Measurements from ENCODE around the gene FTCDNL1. TPM values are rescaled to one million over a fixed set of nuclear protein-coding genes. Genes with fewer than 3 reads are reported as not detected.

Gene FTCDNL1
- total and polyA plus RNA-seq, 3 donors from 2014 or later: 1.5 to 9.7 (median 9.7) TPM

GRCh38 chr2:199861132-199861774 lies 10.3 kb upstream of the FTCDNL1 start:
- Histone ChIP-seq H3K27ac (no peak overlapping the region), H3K4me3 (no peak overlapping the region), H3K9me3 (no peaks in the 10 kb centered on the region), H3K36me3 (ENCODE audit: low read depth, missing control alignments) (no peaks in the 10 kb centered on the region), H3K4me1 (no peaks in the 10 kb centered on the region), H3K27me3 (no peaks in the 10 kb centered on the region)
- TF ChIP-seq CTCF (IDR thresholded peaks at IDR 0.05) (peak in 2 of 3 experiments; percentile 11 to 40), POLR2A (IDR thresholded peaks at IDR 0.05) (no peak)
- no peak for DNase-seq
- intact Hi-C loops (cut with DNase I; ENCODE audit: low total_unique reads): no loop called here
- 22 to 25% methylated on average over 4 of the region's 4 CpGs for WGBS, 2 donors

GRCh38 chr2:199855812-199856211 lies 4.8 kb upstream of the FTCDNL1 start:
- Histone ChIP-seq H3K9me3 (no peaks in the 10 kb centered on the region), H3K4me3 (no peak overlapping the region), H3K27me3 (no peaks in the 10 kb centered on the region), H3K27ac (no peak overlapping the region), H3K4me1 (no peaks in the 10 kb centered on the region), H3K36me3 (ENCODE audit: low read depth, missing control alignments) (no peaks in the 10 kb centered on the region)
- 61 to 72% methylated on average over 4 of the region's 4 CpGs for WGBS, 2 donors
- DNase-seq: no peak
- intact Hi-C loops (cut with DNase I; ENCODE audit: low total_unique reads): no loop called here
- TF ChIP-seq CTCF (IDR thresholded peaks at IDR 0.05): no peak
- no peak for TF ChIP-seq POLR2A (IDR thresholded peaks at IDR 0.05)

DNA sequence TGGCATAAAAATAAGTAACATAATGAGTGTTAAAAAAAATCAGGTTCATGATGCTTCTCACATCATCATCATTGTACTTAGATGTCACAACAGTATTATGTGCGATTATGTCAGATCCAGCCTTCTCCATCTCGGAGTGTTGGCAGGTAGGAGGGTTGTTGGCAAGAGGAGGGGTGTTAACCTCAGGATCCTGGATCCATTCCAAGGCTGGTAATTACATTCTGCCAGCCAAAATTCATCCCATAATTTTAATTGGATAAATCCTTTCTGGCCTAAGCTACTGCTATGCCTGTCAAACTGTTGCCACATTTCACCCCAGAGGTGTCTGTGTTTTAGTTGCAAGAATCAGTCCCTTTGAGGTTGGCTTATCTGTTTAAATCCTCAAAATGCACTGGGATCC lies 891 bp upstream of the FTCDNL1 start:
- H3K27ac ChIP-seq: peak overlapping the region in 1 of 2 donors; percentile 71
- WGBS, 2 donors: 68 to 74% methylated on average over 2 of the region's 2 CpGs
- DNase-seq: no peak
- no peaks in the 10 kb centered on the region for H3K27me3 ChIP-seq
- H3K36me3 ChIP-seq (ENCODE audit: low read depth, missing control alignments): no peaks in the 10 kb centered on the region
- TF ChIP-seq CTCF (IDR thresholded peaks at IDR 0.05) (no peak), POLR2A (IDR thresholded peaks at IDR 0.05) (no peak)
- no peaks in the 10 kb centered on the region for H3K4me1 ChIP-seq
- H3K9me3 ChIP-seq: no peaks in the 10 kb centered on the region
- no peak overlapping the region for H3K4me3 ChIP-seq
- intact Hi-C loops (cut with DNase I; ENCODE audit: low total_unique reads): no loop called here

DNA sequence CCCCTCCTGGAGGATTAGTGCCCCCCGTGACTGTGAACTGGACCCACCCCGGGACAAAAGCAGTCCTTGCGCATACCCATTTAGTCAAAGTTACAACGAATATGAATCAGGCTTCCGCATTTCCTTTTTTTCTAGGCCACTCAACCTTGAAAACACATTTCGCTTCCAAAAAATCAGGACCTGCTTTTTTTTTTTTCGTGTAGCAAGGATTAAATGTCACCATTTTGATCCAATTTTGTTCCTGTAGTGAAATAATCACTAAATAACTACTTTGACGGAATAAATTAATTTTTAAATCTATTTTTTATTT lies 464 bp upstream of the FTCDNL1 start:
- no peak for DNase-seq
- H3K27ac ChIP-seq: peak overlapping the region; percentile 22 to 71
- intact Hi-C loops (cut with DNase I; ENCODE audit: low total_unique reads): no loop called here
- H3K4me1 ChIP-seq: no peaks in the 10 kb centered on the region
- H3K4me3 ChIP-seq: peak overlapping the region; percentile 63 to 69
- WGBS, 2 donors: 14 to 15% methylated on average over 8 of the region's 8 CpGs
- TF ChIP-seq POLR2A (IDR thresholded peaks at IDR 0.05): no peak
- TF ChIP-seq CTCF (IDR thresholded peaks at IDR 0.05): no peak
- H3K27me3 ChIP-seq: no peaks in the 10 kb centered on the region
- no peaks in the 10 kb centered on the region for H3K36me3 ChIP-seq (ENCODE audit: low read depth, missing control alignments)
- no peaks in the 10 kb centered on the region for H3K9me3 ChIP-seq

GRCh38 chr2:199850218-199850717 lies 724 bp downstream of the FTCDNL1 start:
- Histone ChIP-seq H3K27ac (peak overlapping the region in 1 of 2 donors; percentile 71), H3K4me1 (no peaks in the 10 kb centered on the region), H3K27me3 (no peaks in the 10 kb centered on the region), H3K9me3 (no peaks in the 10 kb centered on the region), H3K4me3 (peak overlapping the region; percentile 63 to 69), H3K36me3 (ENCODE audit: low read depth, missing control alignments) (no peaks in the 10 kb centered on the region)
- TF ChIP-seq CTCF (IDR thresholded peaks at IDR 0.05): no peak
- no peak for TF ChIP-seq POLR2A (IDR thresholded peaks at IDR 0.05)
- intact Hi-C loops (cut with DNase I; ENCODE audit: low total_unique reads): no loop called here
- DNase-seq: no peak
- WGBS, 2 donors: 13 to 36% methylated on average over 5 to 12 of the region's 12 CpGs
